IMR-90 (cell line): ENCODE measurements around the gene RAB11FIP4. TPM values are rescaled to one million over a fixed set of nuclear protein-coding genes. Genes with fewer than 3 reads are reported as not detected.

Source experiments
- ATAC-seq: fragments of 200-7000 bp; cut with Tn5 transposase; 2 replicates; pipeline ENCODE4 v1.9.1; 2020; ENCODE audit warnings: low read depth, mild to moderate bottlenecking, moderate library complexity
- BruUV-seq: library from RNA; stranded (reverse); fragments of 400-500 nt; replicated peaks from 2 replicates; lab custom pipeline; 2021; lab: Mats Ljungman, UMichigan
- CTCF ChIA-PET: fragments of 300-600 bp; formaldehyde crosslinking; extraction: SDS; loops from one replicate; lab custom pipeline; 2021; ENCODE audit warnings: antibody characterized with exemption; lab: Yijun Ruan, JAX
- POLR2A ChIA-PET: fragments of 300-600 bp; sonication (Branson Sonifier 250); formaldehyde crosslinking; loops from one replicate; lab custom pipeline; 2022; ENCODE audit warnings: antibody characterized with exemption; ENCODE audit not compliant: unreplicated experiment; lab: Charles Lee
- DNase-seq: peaks from one replicate; pipeline ENCODE4 v3.0.0; 2013
- H2AFZ ChIP-seq: replicated peaks from 2 replicates; pipeline ENCODE3; 2013; ENCODE audit warnings: low read length, mild to moderate bottlenecking; ENCODE audit not compliant: poor library complexity
- H2AK5ac ChIP-seq: 2 replicates; pipeline ENCODE4 v1.6.1; 2013; ENCODE audit warnings: low read depth, low read length, inconsistent platforms
- H2AK9ac ChIP-seq: replicated peaks from 2 replicates; pipeline ENCODE3; 2013; ENCODE audit warnings: mild to moderate bottlenecking, low read depth, low read length, moderate library complexity; ENCODE audit not compliant: poor library complexity
- H2BK120ac ChIP-seq: 2 replicates; pipeline ENCODE4 v1.6.1; 2013; ENCODE audit warnings: low read depth, low read length, inconsistent platforms
- H2BK15ac ChIP-seq: 3 replicates; pipeline ENCODE4 v1.6.1; 2013; ENCODE audit warnings: low read depth, low read length, inconsistent platforms
- H2BK20ac ChIP-seq: 2 replicates; pipeline ENCODE4 v1.6.1; 2013; ENCODE audit warnings: low read depth, mild to moderate bottlenecking, inconsistent platforms, low read length, moderate library complexity
- H2BK5ac ChIP-seq: 2 replicates; pipeline ENCODE4 v1.6.1; 2013; ENCODE audit warnings: mild to moderate bottlenecking, low read depth, low read length, inconsistent platforms; ENCODE audit not compliant: poor library complexity, severe bottlenecking
- H3K14ac ChIP-seq: replicated peaks from 2 replicates; pipeline ENCODE4 v1.6.1; 2013; ENCODE audit warnings: low read depth, low read length, inconsistent platforms
- H3K18ac ChIP-seq: 2 replicates; pipeline ENCODE4 v1.6.1; 2013; ENCODE audit warnings: low read depth, low read length, control low read depth
- H3K23ac ChIP-seq: 2 replicates; pipeline ENCODE4 v1.6.1; 2013; ENCODE audit warnings: low read depth, low read length, inconsistent platforms
- H3K27ac ChIP-seq: 2 replicates; pipeline ENCODE4 v1.5.1; 2013; ENCODE audit warnings: mild to moderate bottlenecking, control low read depth, low read length; ENCODE audit not compliant: insufficient read depth
- H3K27me3 ChIP-seq: 2 replicates; pipeline ENCODE4 v1.6.1; 2013; ENCODE audit warnings: low read length; ENCODE audit not compliant: control insufficient read depth, insufficient read depth
- H3K36me3 ChIP-seq: 2 replicates; pipeline ENCODE4 v1.6.1; 2013; ENCODE audit warnings: low read length, mixed read lengths; ENCODE audit not compliant: control insufficient read depth, insufficient read depth
- H3K4ac ChIP-seq: 2 replicates; pipeline ENCODE4 v1.6.1; 2013; ENCODE audit warnings: low read depth, low read length, inconsistent platforms
- H3K4me1 ChIP-seq: 2 replicates; pipeline ENCODE4 v1.6.1; 2013; ENCODE audit warnings: low read length, mixed read lengths; ENCODE audit not compliant: control insufficient read depth, insufficient read depth
- H3K4me2 ChIP-seq: 2 replicates; pipeline ENCODE4 v1.6.1; 2013; ENCODE audit warnings: low read depth, mild to moderate bottlenecking, control low read depth, low read length, moderate library complexity
- H3K4me3 ChIP-seq: 2 replicates; pipeline ENCODE4 v1.5.1; 2013; ENCODE audit warnings: low read depth, mild to moderate bottlenecking, control low read depth, low read length, moderate library complexity; ENCODE audit not compliant: insufficient read depth
- H3K56ac ChIP-seq: 2 replicates; pipeline ENCODE4 v1.6.1; 2013; ENCODE audit warnings: low read length, inconsistent platforms; ENCODE audit not compliant: insufficient read depth; ENCODE audit errors: extremely low read depth
- H3K79me1 ChIP-seq, 2 experiments: 2 replicates each; pipeline ENCODE4 v1.6.1; 2013; ENCODE audit warnings: low read length in 2 of 2, inconsistent platforms in 1 of 2, low read depth in 1 of 2
- H3K9ac ChIP-seq: 2 replicates; pipeline ENCODE4 v1.6.1; 2013; ENCODE audit warnings: low read depth, low read length, control low read depth
- H3K9me1 ChIP-seq: 2 replicates; pipeline ENCODE4 v1.6.1; 2013; ENCODE audit warnings: low read length, inconsistent platforms; ENCODE audit not compliant: insufficient read depth
- H3K9me3 ChIP-seq: 2 replicates; pipeline ENCODE4 v1.6.1; 2013; ENCODE audit warnings: low read length; ENCODE audit not compliant: control insufficient read depth, insufficient read depth
- H4K20me1 ChIP-seq: 2 replicates; pipeline ENCODE4 v1.6.1; 2013; ENCODE audit warnings: low read length, inconsistent platforms; ENCODE audit not compliant: insufficient read depth
- H4K5ac ChIP-seq: 2 replicates; pipeline ENCODE4 v1.6.1; 2013; ENCODE audit warnings: mild to moderate bottlenecking, low read depth, low read length, control low read depth
- H4K8ac ChIP-seq, 2 experiments: 2 replicates each; pipeline ENCODE4 v1.6.1; 2013; ENCODE audit warnings: low read depth in 2 of 2, low read length in 2 of 2, control low read depth in 1 of 2, inconsistent platforms in 1 of 2
- H4K91ac ChIP-seq: 2 replicates; pipeline ENCODE4 v1.6.1; 2013; ENCODE audit warnings: low read depth, low read length, inconsistent platforms; ENCODE audit not compliant: insufficient read depth
- BHLHE40 ChIP-seq: fragments of 150-350 bp; IDR thresholded peaks from 2 replicates; pipeline ENCODE4 v1.6.1; 2016; ENCODE audit warnings: mild to moderate bottlenecking, low read depth, low read length
- FOS ChIP-seq: fragments of 150-350 bp; IDR thresholded peaks from 2 replicates; pipeline ENCODE4 v1.6.1; 2016; ENCODE audit warnings: low read depth, low read length
- MAFK ChIP-seq: IDR thresholded peaks from 2 replicates; pipeline ENCODE4 v1.6.1; 2012; ENCODE audit warnings: low read depth, low read length, improper control_type of control experiment
- MAZ ChIP-seq: IDR thresholded peaks from 2 replicates; pipeline ENCODE4 v1.6.1; 2012; ENCODE audit warnings: low read depth, mild to moderate bottlenecking, low read length, improper control_type of control experiment, moderate library complexity, borderline replicate concordance
- NFE2L2 ChIP-seq: fragments of 150-350 bp; IDR thresholded peaks from 2 replicates; pipeline ENCODE4 v1.6.1; 2016; ENCODE audit warnings: low read depth, mild to moderate bottlenecking, low read length
- RAD21 ChIP-seq: IDR thresholded peaks from 2 replicates; pipeline ENCODE4 v1.6.1; 2012; ENCODE audit warnings: low read length, improper control_type of control experiment
- SMC3 ChIP-seq: fragments of 150-350 bp; IDR thresholded peaks from 2 replicates; pipeline ENCODE4 v1.6.1; 2016; ENCODE audit warnings: low read depth, mild to moderate bottlenecking, antibody characterized with exemption, low read length, moderate library complexity
- WGBS, 2 experiments: methylation state at CpG; one replicate each; pipeline versions ENCODE4 v1.1.5 to v1.1.7; 2013; ENCODE audit warnings: missing lambda C conversion rate in 2 of 2; ENCODE audit not compliant: insufficient read length in 1 of 2; ENCODE audit errors: extremely low coverage in 2 of 2; 5-methylcytosine and 5-hydroxymethylcytosine counted together
- dilution Hi-C: fragments of 300-500 bp; cut with HindIII; formaldehyde crosslinking; loops from one replicate; pipeline ENCODE4 v1.14.3; 2018; ENCODE audit warnings: low sequenced_read_pairs; ENCODE audit not compliant: unreplicated experiment
- in situ Hi-C: fragments of 300-500 bp; cut with MboI; formaldehyde crosslinking; loops from 3 replicates; pipeline ENCODE4 v1.14.3; 2019; ENCODE audit warnings: low sequenced_read_pairs, inconsistent platforms, mixed read lengths
- intact Hi-C: fragments of 100-400 bp; cut with micrococcal nuclease; formaldehyde crosslinking; loops from 2 replicates; pipeline ENCODE4 v1.10.0; 2022
- polyA plus RNA-seq, 3 experiments: library from polyadenylated mRNA; depleted of rRNA; stranded (reverse); fragments of >200 nt; gene quantifications; 2 replicates each; pipeline ENCODE4 v1.2.3, GENCODE V29; 2012; ENCODE audit warnings: low replicate concordance in 1 of 3
- total RNA-seq: library from RNA; depleted of rRNA; stranded (reverse); fragments of >200 nt; gene quantifications from 2 replicates; pipeline ENCODE4 v1.2.3, GENCODE V29; 2012
- TF ChIP-seq, protein P1 (sequence below): fragments of 150-350 bp; IDR thresholded peaks from 2 replicates; pipeline ENCODE4 v1.6.1; 2016; ENCODE audit warnings: low read depth, mild to moderate bottlenecking, low read length, moderate library complexity, borderline replicate concordance
- TF ChIP-seq, protein P2 (sequence below): fragments of 150-350 bp; IDR thresholded peaks from 2 replicates; pipeline ENCODE4 v1.6.1; 2017; ENCODE audit warnings: mild to moderate bottlenecking, antibody characterized with exemption, low read length, low read depth

The RAB11FIP4 gene
- total and polyA plus RNA-seq, 2 of the 4 experiments (the other 2 are of a cell fraction): 0.68 to 1.1 TPM

DNA sequence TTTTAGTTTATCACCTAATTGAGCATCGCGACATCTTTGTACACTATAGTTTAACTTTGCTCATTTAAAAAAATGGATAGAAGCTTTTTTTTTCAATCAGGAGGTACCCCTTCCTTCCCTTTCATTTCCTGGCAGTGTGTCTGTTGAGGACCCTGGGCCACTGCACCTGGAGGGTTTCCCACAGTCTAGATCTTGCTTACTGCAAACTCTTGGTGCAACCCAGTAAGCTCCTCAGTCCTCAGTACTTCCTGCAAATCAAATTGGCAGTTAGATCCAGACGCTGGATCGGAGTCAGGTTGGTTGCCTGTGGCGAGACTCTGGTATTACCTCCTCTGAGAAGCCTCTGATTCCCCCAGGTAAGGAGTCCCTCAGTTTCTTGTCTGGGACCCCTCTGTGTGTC lies 162.0 kb downstream of the RAB11FIP4 start:
- dilution Hi-C loops (no loop called here), intact Hi-C loops (loop anchor here (5.0 kb wide), 1 partner anchor 144 kb away; no protein-coding TSS in a partner anchor), in situ Hi-C loops (loop anchor here (5.0 kb wide), 1 partner anchor 294 kb away; no protein-coding TSS in a partner anchor)
- Histone ChIP-seq H3K9me3 (no peaks in the 10 kb centered on the region), H2AK9ac (no peak overlapping the region), H3K4me3 (no peak overlapping the region), H3K56ac (no peak overlapping the region), H3K36me3 (no peaks in the 10 kb centered on the region), H2BK120ac (no peak overlapping the region), H4K91ac (no peak overlapping the region), H4K5ac (no peak overlapping the region), H3K27me3 (no peaks in the 10 kb centered on the region), H3K27ac (no peak overlapping the region), H2AK5ac (no peak overlapping the region), H3K14ac (no peak overlapping the region), H3K9me1 (no peaks in the 10 kb centered on the region), H4K8ac (no peak overlapping the region), H3K4me2 (no peak overlapping the region), H3K18ac (no peak overlapping the region), H2BK15ac (no peak overlapping the region), H2AFZ (no peak overlapping the region), H3K9ac (no peak overlapping the region), H3K4me1 (peaks cover 2% of the 10 kb centered on the region; the same call in 1 of the 2 replicates), H3K79me1 (peaks cover 0 to 8% of the 10 kb centered on the region in 2 experiments; a peak in 2 of 4 replicates), H3K4ac (no peak overlapping the region), H4K20me1 (no peaks in the 10 kb centered on the region), H2BK20ac (no peak overlapping the region), H3K23ac (no peak overlapping the region), H2BK5ac (no peak overlapping the region)
- ChIA-PET CTCF (interaction anchor here (0.6 to 2.4 kb wide), 2 partner anchors 287 to 289 kb away, joined by 4 to 10 read pairs; no protein-coding TSS in a partner anchor), POLR2A (interaction anchor here (1.0 kb wide), 1 partner anchor 8 kb away, joined by 3 read pairs; no protein-coding TSS in a partner anchor)
- no peak for ATAC-seq
- WGBS, 2 experiments: 100% methylated on average over 2 of the region's 5 CpGs; no CpG with 5 or more reads in 1 of the 2 experiments
- no peak for DNase-seq
- no TSS peak for BruUV-seq
- no peak for TF ChIP-seq MAFK
- TF ChIP-seq MAZ: no peak
- no peak for TF ChIP-seq FOS
- TF ChIP-seq NFE2L2: no peak
- no peak for TF ChIP-seq SMC3
- no peak for TF ChIP-seq RAD21
- TF ChIP-seq, protein P1, sequence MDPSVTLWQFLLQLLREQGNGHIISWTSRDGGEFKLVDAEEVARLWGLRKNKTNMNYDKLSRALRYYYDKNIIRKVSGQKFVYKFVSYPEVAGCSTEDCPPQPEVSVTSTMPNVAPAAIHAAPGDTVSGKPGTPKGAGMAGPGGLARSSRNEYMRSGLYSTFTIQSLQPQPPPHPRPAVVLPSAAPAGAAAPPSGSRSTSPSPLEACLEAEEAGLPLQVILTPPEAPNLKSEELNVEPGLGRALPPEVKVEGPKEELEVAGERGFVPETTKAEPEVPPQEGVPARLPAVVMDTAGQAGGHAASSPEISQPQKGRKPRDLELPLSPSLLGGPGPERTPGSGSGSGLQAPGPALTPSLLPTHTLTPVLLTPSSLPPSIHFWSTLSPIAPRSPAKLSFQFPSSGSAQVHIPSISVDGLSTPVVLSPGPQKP: no peak
- no peak for TF ChIP-seq BHLHE40
- TF ChIP-seq, protein P2, sequence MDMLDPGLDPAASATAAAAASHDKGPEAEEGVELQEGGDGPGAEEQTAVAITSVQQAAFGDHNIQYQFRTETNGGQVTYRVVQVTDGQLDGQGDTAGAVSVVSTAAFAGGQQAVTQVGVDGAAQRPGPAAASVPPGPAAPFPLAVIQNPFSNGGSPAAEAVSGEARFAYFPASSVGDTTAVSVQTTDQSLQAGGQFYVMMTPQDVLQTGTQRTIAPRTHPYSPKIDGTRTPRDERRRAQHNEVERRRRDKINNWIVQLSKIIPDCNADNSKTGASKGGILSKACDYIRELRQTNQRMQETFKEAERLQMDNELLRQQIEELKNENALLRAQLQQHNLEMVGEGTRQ: no peak
